ENCODE measurements around the gene BDKRB2.

DNA sequence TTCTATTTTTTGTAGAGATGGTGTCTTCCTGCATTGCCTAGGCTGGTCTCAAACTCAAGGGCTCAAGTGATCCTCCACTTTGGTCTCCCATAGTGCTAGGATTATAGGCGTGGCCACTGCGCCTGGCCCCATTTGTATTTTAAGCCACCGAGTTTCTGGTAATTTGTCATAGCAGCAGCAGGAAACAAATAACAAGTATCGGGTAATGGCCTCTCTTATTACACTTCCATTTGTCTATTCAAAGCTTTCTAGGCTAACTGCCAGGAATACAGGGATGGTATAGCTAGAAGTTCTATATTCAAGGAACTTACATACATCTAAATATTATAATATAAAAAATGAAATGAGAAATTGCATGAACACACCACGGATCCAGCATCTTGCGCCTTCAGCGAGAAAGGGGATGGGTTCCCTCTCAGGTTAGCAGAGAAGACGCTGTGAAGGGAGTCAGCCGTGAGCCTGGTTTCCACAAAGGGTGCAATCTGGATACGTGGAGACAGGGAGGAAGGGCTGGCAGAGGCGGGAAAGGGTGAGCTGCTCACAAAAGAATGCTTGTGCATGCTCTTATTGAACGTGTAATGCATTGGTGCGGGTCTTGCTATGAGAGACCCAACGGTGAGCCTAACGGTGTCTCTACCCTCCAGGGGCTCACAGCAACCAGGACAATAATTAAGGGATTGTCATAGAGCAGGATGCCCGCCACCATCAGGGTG lies 60.9 kb downstream of the BDKRB2 start:
- TF ChIP-seq, protein P1, sequence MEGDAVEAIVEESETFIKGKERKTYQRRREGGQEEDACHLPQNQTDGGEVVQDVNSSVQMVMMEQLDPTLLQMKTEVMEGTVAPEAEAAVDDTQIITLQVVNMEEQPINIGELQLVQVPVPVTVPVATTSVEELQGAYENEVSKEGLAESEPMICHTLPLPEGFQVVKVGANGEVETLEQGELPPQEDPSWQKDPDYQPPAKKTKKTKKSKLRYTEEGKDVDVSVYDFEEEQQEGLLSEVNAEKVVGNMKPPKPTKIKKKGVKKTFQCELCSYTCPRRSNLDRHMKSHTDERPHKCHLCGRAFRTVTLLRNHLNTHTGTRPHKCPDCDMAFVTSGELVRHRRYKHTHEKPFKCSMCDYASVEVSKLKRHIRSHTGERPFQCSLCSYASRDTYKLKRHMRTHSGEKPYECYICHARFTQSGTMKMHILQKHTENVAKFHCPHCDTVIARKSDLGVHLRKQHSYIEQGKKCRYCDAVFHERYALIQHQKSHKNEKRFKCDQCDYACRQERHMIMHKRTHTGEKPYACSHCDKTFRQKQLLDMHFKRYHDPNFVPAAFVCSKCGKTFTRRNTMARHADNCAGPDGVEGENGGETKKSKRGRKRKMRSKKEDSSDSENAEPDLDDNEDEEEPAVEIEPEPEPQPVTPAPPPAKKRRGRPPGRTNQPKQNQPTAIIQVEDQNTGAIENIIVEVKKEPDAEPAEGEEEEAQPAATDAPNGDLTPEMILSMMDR (IDR thresholded peaks at IDR 0.05), result no peak
- TF ChIP-seq TCF7L2 (IDR thresholded peaks at IDR 0.05; ENCODE audit: low read depth, low read length), result no peak
